MM.1S (cell line): ENCODE data around the gene CKAP5.
"Not testable (repeated sequence)": the region's sequence is repeated elsewhere in the genome, so short reads cannot be mapped to it uniquely, and the experiment has no call there.

Source experiments
- CTCF ChIP-seq: fragments of 300-600 bp; sonication (generic); IDR thresholded peaks from 2 replicates; pipeline ENCODE4 v1.5.1; 2016; ENCODE audit warnings: antibody characterized with exemption, low read length, mixed read lengths
- EZH2phosphoT487 ChIP-seq: fragments of 300-600 bp; sonication (generic); IDR thresholded peaks from 2 replicates; pipeline ENCODE4 v1.6.1; 2018; ENCODE audit warnings: antibody characterized with exemption, low read length

- not testable (repeated sequence) for TF ChIP-seq EZH2phosphoT487, CTCF
Observed at GRCh38 chr11:46709351-46709750, 136.7 kb downstream of the CKAP5 start.
